Type B pancreatic cell (in vitro differentiated cells): ENCODE measurements around the gene MTA2. TPM values are rescaled to one million over a fixed set of nuclear protein-coding genes. Genes with fewer than 3 reads are reported as not detected.

ENCODE experiments used
- DNase-seq: peaks from one replicate; pipeline ENCODE4 v3.0.0; 2021; ENCODE audit warnings: mixed read lengths; ENCODE audit not compliant: unreplicated experiment; ENCODE audit errors: extremely low spot score
- H3K27ac Mint-ChIP-seq: 2 replicates; pipeline ENCODE4 v1.8.0; 2021; ENCODE audit warnings: mild to moderate bottlenecking, mixed read lengths
- H3K27me3 Mint-ChIP-seq: 2 replicates; pipeline ENCODE4 v1.8.0; 2021; ENCODE audit warnings: mixed read lengths
- H3K36me3 Mint-ChIP-seq: 2 replicates; pipeline ENCODE4 v1.8.0; 2021; ENCODE audit warnings: mixed read lengths
- H3K4me1 Mint-ChIP-seq: one replicate; pipeline ENCODE4 v1.8.0; 2021; ENCODE audit warnings: mixed read lengths; ENCODE audit not compliant: unreplicated experiment
- H3K4me3 Mint-ChIP-seq: 2 replicates; pipeline ENCODE4 v1.8.0; 2021; ENCODE audit warnings: mild to moderate bottlenecking, mixed read lengths
- H3K9me3 Mint-ChIP-seq: 2 replicates; pipeline ENCODE4 v1.8.0; 2021; ENCODE audit warnings: mixed read lengths
- CTCF ChIP-seq: fragments of 200-600 bp; sonication (generic); conservative IDR thresholded peaks from 2 replicates; pipeline ENCODE4 v1.5.0; 2021; ENCODE audit warnings: antibody characterized with exemption, mild to moderate bottlenecking
- total RNA-seq: library from RNA; stranded (reverse); gene quantifications from 2 replicates; pipeline ENCODE4 v1.2.1, GENCODE V29; 2021; ENCODE audit warnings: low replicate concordance

The MTA2 gene
- total RNA-seq, 1 donor from 2014 or later: 152 TPM

GRCh38 chr11:62610403-62610802 is 8.7 kb upstream of the MTA2 start:
- Mint-ChIP-seq H3K4me3 (peak overlapping the region; percentile 78), H3K27ac (peak overlapping the region; percentile 46), H3K36me3 (peaks cover 4% of the 10 kb centered on the region), H3K4me1 (peaks cover 27% of the 10 kb centered on the region), H3K27me3 (no peaks in the 10 kb centered on the region), H3K9me3 (no peaks in the 10 kb centered on the region)
- no peak for TF ChIP-seq CTCF
- no peak for DNase-seq

- no peak for DNase-seq
- peak overlapping the region; percentile 34 for H3K4me3 Mint-ChIP-seq
- no peak for TF ChIP-seq CTCF
- no peaks in the 10 kb centered on the region for H3K9me3 Mint-ChIP-seq
- H3K36me3 Mint-ChIP-seq: no peaks in the 10 kb centered on the region
- no peaks in the 10 kb centered on the region for H3K27me3 Mint-ChIP-seq
- H3K27ac Mint-ChIP-seq: peak overlapping the region; percentile 13
- H3K4me1 Mint-ChIP-seq: peaks cover 37% of the 10 kb centered on the region
Observed at GRCh38 chr11:62608776-62609175, 7.1 kb upstream of the MTA2 start.

- Mint-ChIP-seq H3K36me3 (no peaks in the 10 kb centered on the region), H3K4me1 (peaks cover 46% of the 10 kb centered on the region), H3K27ac (no peak overlapping the region), H3K4me3 (no peak overlapping the region), H3K27me3 (no peaks in the 10 kb centered on the region), H3K9me3 (no peaks in the 10 kb centered on the region)
- no peak for TF ChIP-seq CTCF
- no peak for DNase-seq
Observed at GRCh38 chr11:62607714-62608113, 6.0 kb upstream of the MTA2 start.

GRCh38 chr11:62605902-62606301 is 4.2 kb upstream of the MTA2 start:
- H3K27me3 Mint-ChIP-seq: peaks cover 3% of the 10 kb centered on the region
- no peaks in the 10 kb centered on the region for H3K36me3 Mint-ChIP-seq
- no peak for DNase-seq
- no peaks in the 10 kb centered on the region for H3K9me3 Mint-ChIP-seq
- H3K4me3 Mint-ChIP-seq: no peak overlapping the region
- TF ChIP-seq CTCF: no peak
- H3K27ac Mint-ChIP-seq: no peak overlapping the region
- H3K4me1 Mint-ChIP-seq: peaks cover 42% of the 10 kb centered on the region

GRCh38 chr11:62605467-62605866 is 3.8 kb upstream of the MTA2 start:
- Mint-ChIP-seq H3K9me3 (no peaks in the 10 kb centered on the region), H3K27ac (no peak overlapping the region), H3K36me3 (peaks cover 1% of the 10 kb centered on the region), H3K4me3 (no peak overlapping the region), H3K27me3 (peaks cover 3% of the 10 kb centered on the region), H3K4me1 (peaks cover 41% of the 10 kb centered on the region)
- no peak for DNase-seq
- TF ChIP-seq CTCF: no peak

- H3K4me1 Mint-ChIP-seq: peaks cover 47% of the 10 kb centered on the region
- H3K36me3 Mint-ChIP-seq: peaks cover 10% of the 10 kb centered on the region
- H3K27ac Mint-ChIP-seq: peak overlapping the region; percentile 80
Observed at GRCh38 chr11:62604460-62605120, 2.9 kb upstream of the MTA2 start.

More at GRCh38 chr11:62604460-62605120, 2.9 kb upstream of the MTA2 start:
- Mint-ChIP-seq H3K9me3 (no peaks in the 10 kb centered on the region), H3K27me3 (peaks cover 3% of the 10 kb centered on the region), H3K4me3 (peak overlapping the region; percentile 87)
- DNase-seq: no peak
- no peak for TF ChIP-seq CTCF
